GM12878 (cell line): ENCODE results near the gene KIF21A. TPM values are rescaled to one million over a fixed set of nuclear protein-coding genes. Genes with fewer than 3 reads are reported as not detected.

Experiments used
- ATAC-seq: fragments of 200-7000 bp; cut with Tn5 transposase; 3 replicates; pipeline ENCODE4 v1.9.1; 2020; ENCODE audit warnings: mild to moderate bottlenecking, moderate library complexity
- BruUV-seq: library from RNA; stranded (reverse); fragments of 400-500 nt; replicated peaks from 2 replicates; lab custom pipeline; 2021; lab: Mats Ljungman, UMichigan
- CTCF ChIA-PET: fragments of 300-600 bp; sonication (Branson Sonifier 250); formaldehyde crosslinking; extraction: SDS; loops from one replicate; lab custom pipeline; 2021; ENCODE audit warnings: inconsistent platforms; lab: Yijun Ruan, JAX
- POLR2A ChIA-PET: fragments of 350-600 bp; formaldehyde crosslinking; extraction: SDS; loops from one replicate; lab custom pipeline; 2021; ENCODE audit warnings: inconsistent platforms; lab: Charles Lee
- RAD21 ChIA-PET: fragments of 300-600 bp; sonication (Branson Sonifier 250); formaldehyde crosslinking; loops from one replicate; lab custom pipeline; 2023; ENCODE audit warnings: antibody characterized with exemption; ENCODE audit not compliant: unreplicated experiment; lab: Charles Lee
- SMC1A ChIA-PET: fragments of 300-600 bp; sonication (Branson Sonifier 250); formaldehyde crosslinking; loops from one replicate; lab custom pipeline; 2023; ENCODE audit not compliant: unreplicated experiment, uncharacterized antibody; lab: Charles Lee
- DNase-seq: peaks from one replicate; pipeline ENCODE4 v3.0.0-alpha.2; 2011; ENCODE audit warnings: low read depth, low spot score
- FAIRE-seq: peaks from 3 replicates; lab custom pipeline; 2011; peaks lifted over from hg19 to GRCh38; lab: Jason Lieb, UNC
- H2AFZ ChIP-seq: 2 replicates; pipeline ENCODE4 v1.6.0; 2011; ENCODE audit warnings: low read depth, low read length, control low read depth; ENCODE audit not compliant: control insufficient read depth
- H3K27ac ChIP-seq: 2 replicates; pipeline ENCODE4 v1.5.1; 2011; ENCODE audit warnings: control low read depth; ENCODE audit not compliant: control insufficient read depth, insufficient read depth
- H3K27me3 ChIP-seq, 2 experiments: replicated peaks in 1 of 2; 2 replicates each; pipeline versions ENCODE4 v1.6.0 to v1.6.1; 2011; ENCODE audit warnings: low read length in 1 of 2; ENCODE audit not compliant: control insufficient read depth in 2 of 2, insufficient read depth in 2 of 2
- H3K36me3 ChIP-seq, 2 experiments: 2 replicates each; pipeline ENCODE4 v1.5.1; 2011; ENCODE audit warnings: low read length in 1 of 2; ENCODE audit not compliant: control insufficient read depth in 2 of 2, insufficient read depth in 2 of 2
- H3K4me1 ChIP-seq: 2 replicates; pipeline ENCODE4 v1.6.1; 2011; ENCODE audit warnings: mild to moderate bottlenecking, low read length, moderate library complexity, mixed read lengths; ENCODE audit not compliant: control insufficient read depth, insufficient read depth
- H3K4me2 ChIP-seq: 2 replicates; pipeline ENCODE4 v1.6.0; 2011; ENCODE audit warnings: control low read depth; ENCODE audit not compliant: control insufficient read depth, insufficient read depth
- H3K4me3 ChIP-seq: fragments of 200-600 bp; sonication (generic); 2 replicates; pipeline ENCODE4 v1.5.1; 2016
- H3K79me2 ChIP-seq: 2 replicates; pipeline ENCODE4 v1.6.0; 2011; ENCODE audit warnings: low read length; ENCODE audit not compliant: control insufficient read depth, insufficient read depth
- H3K9ac ChIP-seq: 2 replicates; pipeline ENCODE4 v1.8.0; 2011; ENCODE audit warnings: low read length, control low read depth, mixed read lengths; ENCODE audit not compliant: control insufficient read depth, insufficient read depth
- H3K9me3 ChIP-seq: replicated peaks from 3 replicates; pipeline ENCODE4 v1.5.1; 2011; ENCODE audit warnings: mild to moderate bottlenecking, low read length; ENCODE audit not compliant: control insufficient read depth, insufficient read depth
- H4K20me1 ChIP-seq: 2 replicates; pipeline ENCODE4 v1.6.0; 2011; ENCODE audit not compliant: control insufficient read depth, insufficient read depth
- EED ChIP-seq: sonication (generic); IDR thresholded peaks from 2 replicates; pipeline ENCODE4 v1.6.1; 2016; ENCODE audit warnings: antibody characterized with exemption, low read depth
- EZH2 ChIP-seq: IDR thresholded peaks from 2 replicates; pipeline ENCODE4 v1.6.1; 2012; ENCODE audit warnings: low read depth, mild to moderate bottlenecking, control low read depth, inconsistent platforms, low read length, borderline replicate concordance; ENCODE audit not compliant: control insufficient read depth
- FOXK2 ChIP-seq: fragments of 450-650 bp; IDR thresholded peaks from 2 replicates; pipeline ENCODE4 v1.6.1; 2017; ENCODE audit warnings: mild to moderate bottlenecking, moderate library complexity
- HCFC1 ChIP-seq: fragments of 150-350 bp; IDR thresholded peaks from 2 replicates; pipeline ENCODE4 v1.6.1; 2014; ENCODE audit warnings: low read length
- HDAC6 ChIP-seq: fragments of 200-600 bp; sonication (generic); IDR thresholded peaks from one replicate; pipeline ENCODE4 v1.8.0; 2017; ENCODE audit warnings: antibody characterized with exemption; ENCODE audit not compliant: unreplicated experiment
- MYB ChIP-seq: fragments of 150-350 bp; IDR thresholded peaks from 2 replicates; pipeline ENCODE4 v1.6.1; 2014; ENCODE audit warnings: mild to moderate bottlenecking, low read depth, low read length, borderline replicate concordance
- STAT3 ChIP-seq: IDR thresholded peaks from 2 replicates; pipeline ENCODE4 v1.6.1; 2011; ENCODE audit warnings: low read depth, low read length, improper control_type of control experiment
- SUZ12 ChIP-seq: fragments of 200-600 bp; sonication (generic); IDR thresholded peaks from one replicate; pipeline ENCODE4 v1.6.1; 2018; ENCODE audit warnings: antibody characterized with exemption, mild to moderate bottlenecking; ENCODE audit not compliant: unreplicated experiment
- WRNIP1 ChIP-seq: IDR thresholded peaks from 2 replicates; pipeline ENCODE4 v1.6.1; 2011; ENCODE audit warnings: low read depth, low read length, improper control_type of control experiment, borderline replicate concordance
- ZNF24 ChIP-seq: fragments of 450-650 bp; IDR thresholded peaks from 2 replicates; pipeline ENCODE4 v1.6.1; 2017; ENCODE audit warnings: antibody characterized with exemption, mild to moderate bottlenecking
- WGBS: methylation state at CpG from one replicate; pipeline ENCODE4 v1.1.6; 2016; ENCODE audit warnings: low lambda C conversion rate; ENCODE audit not compliant: insufficient replicate concordance, insufficient coverage; ENCODE audit errors: missing lambda C conversion rate; 5-methylcytosine and 5-hydroxymethylcytosine counted together
- in situ Hi-C: fragments of 300-500 bp; cut with MboI; formaldehyde crosslinking; loops from 9 replicates; pipeline ENCODE4 v1.14.3; 2018; ENCODE audit warnings: mixed read lengths
- intact Hi-C: fragments of 100-400 bp; cut with micrococcal nuclease; formaldehyde crosslinking; loops from one replicate; pipeline ENCODE4 v1.14.2; 2022; ENCODE audit not compliant: unreplicated experiment
- polyA plus RNA-seq, 11 experiments: library from polyadenylated mRNA; depleted of rRNA in 4 of 11; unstranded in 6 of 11; stranded (reverse) in 5 of 11; fragments of >200 nt; fragmentation: Nextera tagmentation in 4 of 11; fragmentation: Illumina TruSeq in 1 of 11; extraction: Ambion mirVana in 4 of 11; extraction: Trizol in 1 of 11; gene quantifications; 1 replicate in 1 of 11; 2 replicates in 10 of 11; pipeline versions ENCODE4 v1.2.1 to v1.2.3, GENCODE V29; 2011 to 2016; ENCODE audit warnings: inconsistent platforms in 2 of 11, missing spikeins in 2 of 11, low read depth in 1 of 11
- total RNA-seq, 4 experiments: library from RNA; depleted of rRNA in 3 of 4; stranded (reverse); fragments of >200 nt in 3 of 4; fragmentation: Illumina TruSeq in 1 of 4; extraction: Trizol in 1 of 4; gene quantifications; 2 replicates each; pipeline versions ENCODE4 v1.2.1 to v1.2.3, GENCODE V29; 2013 to 2021

The KIF21A gene
- total and polyA plus RNA-seq, 10 of the 15 experiments (the other 5 are each of a cell fraction or from before 2014, with no cell fraction given), result 21.3 to 42.1 (median 24.5) TPM

- Histone ChIP-seq H4K20me1 (no peaks in the 10 kb centered on the region), H3K27ac (no peak overlapping the region), H3K4me2 (no peak overlapping the region), H3K4me1 (no peaks in the 10 kb centered on the region), H3K9me3 (no peaks in the 10 kb centered on the region), H3K36me3 (peaks cover 0 to 2% of the 10 kb centered on the region in 2 experiments; a peak in 1 of 4 replicates), H3K9ac (no peak overlapping the region), H3K4me3 (no peak overlapping the region), H3K79me2 (no peaks in the 10 kb centered on the region), H3K27me3 (no peaks in the 10 kb centered on the region), H2AFZ (no peak overlapping the region)
- TF ChIP-seq ZNF24 (no peak), HCFC1 (no peak), HDAC6 (no peak), SUZ12 (no peak), MYB (no peak), FOXK2 (no peak), WRNIP1 (no peak), STAT3 (no peak), EZH2 (no peak), EED (no peak)
- in situ Hi-C loops (no loop called here), intact Hi-C loops (no loop called here)
- 100% methylated on average over 1 of the region's 1 CpG for WGBS
- FAIRE-seq, result no peak
- CTCF ChIA-PET, result interaction anchor here (1.2 to 1.5 kb wide), 2 partner anchors 20 to 24 kb away, joined by 3 to 5 read pairs; no protein-coding TSS in a partner anchor
- POLR2A ChIA-PET, result no interaction called here
- DNase-seq, result no peak
- BruUV-seq, result no TSS peak
- no peak for ATAC-seq
- RAD21 ChIA-PET, result no interaction called here
- SMC1A ChIA-PET, result interaction anchor here (1.0 to 1.1 kb wide), 2 partner anchors 12 to 27 kb away, joined by 4 read pairs; no protein-coding TSS in a partner anchor
Measured at GRCh38 chr12:39297891-39298290, 145.0 kb downstream of the KIF21A start.
